GM23338 (cell line): ENCODE data around the gene PAQR5.

Experiments used
- EZH2 ChIP-seq: fragments of 200-600 bp; sonication (generic); IDR thresholded peaks from one replicate; pipeline ENCODE4 v1.8.0; 2017; ENCODE audit warnings: antibody characterized with exemption, mild to moderate bottlenecking, low read depth; ENCODE audit not compliant: unreplicated experiment
- EZH2phosphoT487 ChIP-seq: fragments of 200-600 bp; sonication (generic); IDR thresholded peaks from one replicate; pipeline ENCODE4 v1.8.1; 2018; ENCODE audit warnings: antibody characterized with exemption; ENCODE audit not compliant: unreplicated experiment
- JUNB ChIP-seq: IDR thresholded peaks from one replicate; pipeline ENCODE4 v1.6.1; 2016; ENCODE audit warnings: antibody characterized with exemption; ENCODE audit not compliant: unreplicated experiment
- NANOG ChIP-seq: IDR thresholded peaks from 2 replicates; pipeline ENCODE4 v1.6.1; 2016; ENCODE audit warnings: antibody characterized with exemption, borderline replicate concordance
- POLR2AphosphoS5 ChIP-seq: IDR thresholded peaks from 2 replicates; pipeline ENCODE4 v1.6.1; 2016; ENCODE audit warnings: antibody characterized with exemption, low read depth
- TF ChIP-seq, protein P1 (sequence below), 2 experiments: fragments of 200-600 bp in 1 of 2; sonication (generic) in 1 of 2; conservative IDR thresholded peaks; 2 replicates each; pipeline versions ENCODE4 v1.5.1 to v1.6.1; 2016 to 2017; ENCODE audit warnings: antibody characterized with exemption in 2 of 2, low read depth in 2 of 2, mild to moderate bottlenecking in 2 of 2, moderate library complexity in 1 of 2
- TF ChIP-seq, protein P2 (sequence below): IDR thresholded peaks from one replicate; pipeline ENCODE4 v1.6.1; 2018; ENCODE audit warnings: antibody characterized with exemption; ENCODE audit not compliant: unreplicated experiment

DNA sequence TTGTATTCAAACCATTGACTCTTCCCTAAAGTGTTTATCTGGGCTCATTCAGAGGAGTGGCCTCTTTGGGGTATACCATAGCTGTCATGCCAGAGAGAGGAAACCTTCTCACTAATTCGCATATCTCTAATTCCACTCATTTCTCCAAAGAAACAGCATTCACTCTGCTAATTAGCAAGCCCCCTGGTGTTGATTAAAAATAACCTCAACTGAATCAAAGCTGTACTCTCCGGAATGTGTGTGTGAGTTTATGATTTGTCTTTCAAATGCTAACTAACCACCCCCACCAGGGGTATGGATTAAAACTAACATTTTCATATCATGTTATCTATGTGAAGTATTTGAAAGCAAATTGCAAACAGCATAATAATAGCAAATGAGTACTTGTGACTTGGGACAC lies 45.5 kb downstream of the PAQR5 start:
- TF ChIP-seq POLR2AphosphoS5: no peak
- TF ChIP-seq, protein P1, sequence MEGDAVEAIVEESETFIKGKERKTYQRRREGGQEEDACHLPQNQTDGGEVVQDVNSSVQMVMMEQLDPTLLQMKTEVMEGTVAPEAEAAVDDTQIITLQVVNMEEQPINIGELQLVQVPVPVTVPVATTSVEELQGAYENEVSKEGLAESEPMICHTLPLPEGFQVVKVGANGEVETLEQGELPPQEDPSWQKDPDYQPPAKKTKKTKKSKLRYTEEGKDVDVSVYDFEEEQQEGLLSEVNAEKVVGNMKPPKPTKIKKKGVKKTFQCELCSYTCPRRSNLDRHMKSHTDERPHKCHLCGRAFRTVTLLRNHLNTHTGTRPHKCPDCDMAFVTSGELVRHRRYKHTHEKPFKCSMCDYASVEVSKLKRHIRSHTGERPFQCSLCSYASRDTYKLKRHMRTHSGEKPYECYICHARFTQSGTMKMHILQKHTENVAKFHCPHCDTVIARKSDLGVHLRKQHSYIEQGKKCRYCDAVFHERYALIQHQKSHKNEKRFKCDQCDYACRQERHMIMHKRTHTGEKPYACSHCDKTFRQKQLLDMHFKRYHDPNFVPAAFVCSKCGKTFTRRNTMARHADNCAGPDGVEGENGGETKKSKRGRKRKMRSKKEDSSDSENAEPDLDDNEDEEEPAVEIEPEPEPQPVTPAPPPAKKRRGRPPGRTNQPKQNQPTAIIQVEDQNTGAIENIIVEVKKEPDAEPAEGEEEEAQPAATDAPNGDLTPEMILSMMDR (conservative IDR thresholded peaks at IDR 0.05; ENCODE audit: low read depth in 2 of 2): no peak
- TF ChIP-seq, protein P2, sequence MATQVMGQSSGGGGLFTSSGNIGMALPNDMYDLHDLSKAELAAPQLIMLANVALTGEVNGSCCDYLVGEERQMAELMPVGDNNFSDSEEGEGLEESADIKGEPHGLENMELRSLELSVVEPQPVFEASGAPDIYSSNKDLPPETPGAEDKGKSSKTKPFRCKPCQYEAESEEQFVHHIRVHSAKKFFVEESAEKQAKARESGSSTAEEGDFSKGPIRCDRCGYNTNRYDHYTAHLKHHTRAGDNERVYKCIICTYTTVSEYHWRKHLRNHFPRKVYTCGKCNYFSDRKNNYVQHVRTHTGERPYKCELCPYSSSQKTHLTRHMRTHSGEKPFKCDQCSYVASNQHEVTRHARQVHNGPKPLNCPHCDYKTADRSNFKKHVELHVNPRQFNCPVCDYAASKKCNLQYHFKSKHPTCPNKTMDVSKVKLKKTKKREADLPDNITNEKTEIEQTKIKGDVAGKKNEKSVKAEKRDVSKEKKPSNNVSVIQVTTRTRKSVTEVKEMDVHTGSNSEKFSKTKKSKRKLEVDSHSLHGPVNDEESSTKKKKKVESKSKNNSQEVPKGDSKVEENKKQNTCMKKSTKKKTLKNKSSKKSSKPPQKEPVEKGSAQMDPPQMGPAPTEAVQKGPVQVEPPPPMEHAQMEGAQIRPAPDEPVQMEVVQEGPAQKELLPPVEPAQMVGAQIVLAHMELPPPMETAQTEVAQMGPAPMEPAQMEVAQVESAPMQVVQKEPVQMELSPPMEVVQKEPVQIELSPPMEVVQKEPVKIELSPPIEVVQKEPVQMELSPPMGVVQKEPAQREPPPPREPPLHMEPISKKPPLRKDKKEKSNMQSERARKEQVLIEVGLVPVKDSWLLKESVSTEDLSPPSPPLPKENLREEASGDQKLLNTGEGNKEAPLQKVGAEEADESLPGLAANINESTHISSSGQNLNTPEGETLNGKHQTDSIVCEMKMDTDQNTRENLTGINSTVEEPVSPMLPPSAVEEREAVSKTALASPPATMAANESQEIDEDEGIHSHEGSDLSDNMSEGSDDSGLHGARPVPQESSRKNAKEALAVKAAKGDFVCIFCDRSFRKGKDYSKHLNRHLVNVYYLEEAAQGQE: no peak
- no peak for TF ChIP-seq EZH2
- no peak for TF ChIP-seq EZH2phosphoT487
- no peak for TF ChIP-seq NANOG
- TF ChIP-seq JUNB: no peak
